HepG2 (cell line): ENCODE results near the gene P4HB. TPM values are rescaled to one million over a fixed set of nuclear protein-coding genes. Genes with fewer than 3 reads are reported as not detected.

Experiments used
- E2F5 ChIP-seq: sonication (generic); formaldehyde crosslinking; conservative IDR thresholded peaks from 2 replicates; pipeline ENCODE4 v1.4.0; 2020; ENCODE audit warnings: missing genetic modification reagents
- HINFP ChIP-seq: sonication (generic); formaldehyde crosslinking; IDR thresholded peaks from 2 replicates; pipeline ENCODE4 v1.4.0; 2020; ENCODE audit warnings: low read depth, mild to moderate bottlenecking, missing genetic modification reagents
- KAT8 ChIP-seq: IDR thresholded peaks from 2 replicates; pipeline ENCODE4 v1.6.1; 2016; ENCODE audit warnings: missing genetic modification reagents, missing compliant biosample characterization
- KMT2A ChIP-seq: sonication (generic); formaldehyde crosslinking; IDR thresholded peaks from 2 replicates; pipeline ENCODE4 v1.4.0; 2020; ENCODE audit warnings: missing genetic modification reagents
- MXD1 ChIP-seq: sonication (generic); formaldehyde crosslinking; IDR thresholded peaks from 2 replicates; pipeline ENCODE4 v1.4.0; 2020; ENCODE audit warnings: mild to moderate bottlenecking, missing genetic modification reagents
- NFE2 ChIP-seq: sonication (generic); formaldehyde crosslinking; IDR thresholded peaks from 2 replicates; pipeline ENCODE4 v1.4.0; 2020; ENCODE audit warnings: missing genetic modification reagents
- PCBP1 ChIP-seq: fragments of 200-400 bp; formaldehyde crosslinking; IDR thresholded peaks from 2 replicates; pipeline ENCODE4 v1.6.1; 2017; ENCODE audit warnings: mild to moderate bottlenecking, low read depth, low read length, borderline replicate concordance
- PHF21A ChIP-seq: sonication (generic); formaldehyde crosslinking; IDR thresholded peaks from 2 replicates; pipeline ENCODE4 v1.5.0; 2020; ENCODE audit warnings: mild to moderate bottlenecking, missing genetic modification reagents
- SALL1 ChIP-seq: sonication (generic); formaldehyde crosslinking; IDR thresholded peaks from 2 replicates; pipeline ENCODE4 v1.8.0; 2022; ENCODE audit warnings: mild to moderate bottlenecking, missing genetic modification reagents
- TBX3 ChIP-seq: fragments of 450-650 bp; IDR thresholded peaks from 2 replicates; pipeline ENCODE4 v1.6.1; 2017; ENCODE audit warnings: antibody characterized with exemption, mild to moderate bottlenecking, inconsistent platforms, borderline replicate concordance
- ZBTB33 ChIP-seq: sonication (generic); formaldehyde crosslinking; IDR thresholded peaks from 2 replicates; pipeline ENCODE4 v1.4.0; 2020; ENCODE audit warnings: missing genetic modification reagents
- ZNF407 ChIP-seq: sonication (generic); formaldehyde crosslinking; IDR thresholded peaks from one replicate; pipeline ENCODE4 v1.5.1; 2020; ENCODE audit warnings: mild to moderate bottlenecking, missing genetic modification reagents; ENCODE audit errors: not compliant biosample characterization
- ZNF891 ChIP-seq: sonication (generic); formaldehyde crosslinking; IDR thresholded peaks from 2 replicates; pipeline ENCODE4 v1.5.0; 2020; ENCODE audit warnings: mild to moderate bottlenecking, missing genetic modification reagents
- ZSCAN20 ChIP-seq: sonication (generic); formaldehyde crosslinking; IDR thresholded peaks from 2 replicates; pipeline ENCODE4 v1.4.0; 2020; ENCODE audit warnings: missing genetic modification reagents, mild to moderate bottlenecking, borderline replicate concordance
- polyA plus RNA-seq, 8 experiments: library from polyadenylated mRNA; depleted of rRNA in 3 of 8; stranded (reverse) in 7 of 8; unstranded in 1 of 8; fragments of >200 nt; fragmentation: Illumina TruSeq in 4 of 8; extraction: Trizol in 4 of 8; gene quantifications; 2 replicates each; pipeline versions ENCODE4 v1.2.1 to v1.2.3, GENCODE V29; 2011 to 2016; ENCODE audit warnings: low read depth in 4 of 8, missing spikeins in 1 of 8, mixed read lengths in 1 of 8; ENCODE audit not compliant: insufficient read depth in 1 of 8
- total RNA-seq, 5 experiments: library from RNA; depleted of rRNA; stranded (reverse); fragments of >200 nt; fragmentation: Illumina TruSeq; extraction: Trizol; gene quantifications; 2 replicates each; pipeline ENCODE4 v1.2.3, GENCODE V29; 2016; ENCODE audit warnings: low read depth in 1 of 5

P4HB gene
- total and polyA plus RNA-seq, 2 of the 13 experiments (the other 11 are each of a cell fraction or from before 2014, with no cell fraction given) = 185 to 782 TPM

- no peak for TF ChIP-seq ZNF407 (CRISPR knock-in tag)
- TF ChIP-seq E2F5 = no peak
- peak; percentile 44; the same call in 1 of the 2 replicates for TF ChIP-seq ZNF891
- no peak for TF ChIP-seq HINFP (CRISPR knock-in tag)
- TF ChIP-seq NFE2 (CRISPR knock-in tag) = no peak
- TF ChIP-seq KAT8 (CRISPR knock-in tag) = peak; percentile 51; the same call in 1 of the 2 replicates
- TF ChIP-seq PHF21A (CRISPR knock-in tag) = peak; percentile 80
- peak; percentile 78 for TF ChIP-seq SALL1 (CRISPR knock-in tag)
- 0 out of 2 replicates have a peak, but pooled peaks have one; percentile 25 for TF ChIP-seq PCBP1
- no peak for TF ChIP-seq TBX3
- TF ChIP-seq KMT2A (CRISPR knock-in tag) = no peak
- TF ChIP-seq ZSCAN20 = no peak
- TF ChIP-seq MXD1 (CRISPR knock-in tag) = no peak; the same call in 1 of the 2 replicates
- TF ChIP-seq ZBTB33 (CRISPR knock-in tag) = no peak; the same call in 1 of the 2 replicates
Measured at GRCh38 chr17:81814748-81815645, 45.3 kb downstream of the P4HB start (continued).
